Erythroblast (primary cell): Measurements from ENCODE around the gene ARL4D.
A peak's percentile ranks its signal among the peaks of the same experiment; 100 is the strongest.
"Not testable (repeated sequence)": the region's sequence is repeated elsewhere in the genome, so short reads cannot be mapped to it uniquely, and the experiment has no call there.

Experiments
- DNase-seq, 2 experiments: peaks; one replicate each; lab custom pipeline; 2025; lab: John Stamatoyannopoulos, UW
- GATA1 ChIP-seq: IDR thresholded peaks from 2 replicates; pipeline ENCODE4 v1.6.1; 2011; ENCODE audit warnings: low read depth, mild to moderate bottlenecking, control low read depth, low read length, moderate library complexity
- POLR2A ChIP-seq: IDR thresholded peaks from 2 replicates; pipeline ENCODE4 v1.6.1; 2011; ENCODE audit warnings: mild to moderate bottlenecking, low read length

The ARL4D gene

DNA sequence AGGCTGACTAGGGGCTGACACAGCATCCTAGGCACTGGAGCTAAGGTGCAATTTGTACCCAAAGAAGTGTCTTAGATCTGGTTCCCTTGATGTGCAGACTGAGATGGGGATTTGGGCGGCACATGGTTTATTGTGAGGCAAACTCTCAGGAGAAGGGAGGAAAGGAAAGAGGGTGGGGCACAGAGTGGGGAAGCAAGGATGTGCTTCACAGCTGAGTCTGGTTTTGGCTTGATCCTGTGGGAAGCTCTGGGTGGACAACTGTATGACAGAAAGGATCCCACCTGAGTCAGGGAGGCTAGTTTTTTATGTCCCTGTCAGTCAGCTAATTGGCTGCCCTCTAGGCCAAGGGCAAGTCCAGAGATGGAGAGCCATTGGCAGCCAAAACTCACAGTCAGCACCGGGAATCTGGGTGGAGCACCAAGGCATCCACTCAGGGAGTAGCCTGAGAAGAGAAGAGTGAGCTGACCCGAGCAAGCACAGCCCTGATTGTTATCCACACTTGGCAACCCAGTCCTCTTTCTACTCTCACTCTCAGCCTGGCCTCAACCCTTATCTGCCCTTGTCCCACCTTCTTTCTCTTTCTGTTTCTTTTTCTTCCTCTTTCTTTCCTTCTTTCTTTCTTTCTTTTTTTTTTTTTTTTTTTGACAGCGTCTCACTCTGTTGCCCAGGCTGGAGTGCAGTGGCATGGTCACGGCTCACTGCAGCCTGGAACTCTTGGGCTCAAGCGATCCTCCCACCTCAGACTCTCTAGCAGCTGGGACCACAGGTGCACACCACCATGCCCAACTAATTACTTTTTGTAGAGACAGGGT is 12.0 kb downstream of the ARL4D start:
- TF ChIP-seq GATA1 (no peak), POLR2A (no peak)
- peak in 1 of 2 experiments; percentile 20 for DNase-seq

- DNase-seq: no peak
- TF ChIP-seq POLR2A (no peak), GATA1 (no peak)
Observed at GRCh38 chr17:43411369-43411677, 12.5 kb downstream of the ARL4D start.

DNA sequence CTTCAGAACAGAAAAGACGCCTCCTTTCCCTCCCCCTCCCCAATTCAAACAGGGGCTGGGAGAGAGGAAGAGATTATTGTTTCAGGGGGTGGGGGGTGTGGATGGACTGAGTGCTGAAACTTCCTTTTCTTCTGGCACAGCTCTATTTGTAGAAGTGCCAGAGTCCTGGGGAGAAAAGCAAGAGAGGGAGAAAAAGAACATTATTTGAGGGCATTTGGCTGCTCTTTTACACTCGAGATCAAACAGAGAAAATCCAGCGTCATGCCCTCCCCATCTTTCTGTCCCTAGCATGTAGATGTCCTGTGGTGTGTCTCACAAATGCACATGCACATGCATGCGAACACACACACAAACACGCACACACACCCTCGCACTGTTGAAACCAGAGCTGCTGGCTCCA is 13.0 kb downstream of the ARL4D start:
- TF ChIP-seq POLR2A (no peak), GATA1 (no peak)
- no peak for DNase-seq

- DNase-seq: no peak
- TF ChIP-seq POLR2A: no peak
- TF ChIP-seq GATA1: no peak
Observed at GRCh38 chr17:43412166-43412565, 13.4 kb downstream of the ARL4D start.

- DNase-seq: no peak
- no peak for TF ChIP-seq POLR2A
- no peak for TF ChIP-seq GATA1
Observed at GRCh38 chr17:43416998-43417890, 18.5 kb downstream of the ARL4D start.

DNA sequence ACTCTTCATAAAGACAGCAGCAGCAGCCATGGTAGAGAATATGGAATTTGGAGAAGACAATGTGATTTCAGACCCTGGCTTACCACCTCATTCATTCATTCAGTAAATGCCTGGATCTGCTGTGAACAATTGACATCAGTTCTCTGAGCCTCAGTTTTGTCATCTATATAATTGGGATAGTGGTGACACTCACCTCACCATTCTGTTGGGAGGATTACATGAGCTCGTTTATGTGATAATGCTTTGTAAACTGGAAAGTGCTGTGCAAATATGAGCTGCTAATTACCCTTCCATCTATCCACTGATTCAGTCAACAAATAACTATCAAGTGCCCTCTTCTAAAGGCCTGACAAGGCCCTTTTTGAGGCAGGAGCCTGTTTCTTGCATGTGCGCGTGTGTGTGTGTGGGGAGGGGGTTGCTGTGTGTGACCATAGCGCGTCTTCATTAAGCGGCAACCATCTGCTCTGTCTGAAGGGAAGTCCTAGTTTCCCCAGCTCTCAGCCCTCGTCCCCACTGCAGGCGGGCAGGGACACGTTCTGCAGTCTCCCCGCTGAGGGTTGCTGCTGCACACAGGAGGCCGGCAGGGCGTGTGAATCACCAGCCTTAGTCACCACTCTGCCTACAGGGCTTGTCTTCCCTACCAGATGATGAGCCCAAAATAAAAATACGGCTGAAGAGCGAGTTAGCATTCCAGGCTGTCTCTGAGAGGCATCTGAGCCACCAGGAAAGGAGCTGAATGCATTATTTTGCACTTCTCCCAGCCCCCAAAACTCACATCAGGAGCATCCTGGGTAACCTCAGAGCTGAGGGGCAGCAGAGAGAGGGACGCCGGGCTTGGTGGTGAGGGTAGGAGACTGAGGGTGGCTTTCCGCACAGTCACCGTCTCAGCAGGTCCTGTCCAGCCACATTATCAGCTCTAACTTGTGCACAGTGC is 19.9 kb downstream of the ARL4D start:
- TF ChIP-seq POLR2A: no peak
- no peak for TF ChIP-seq GATA1
- peak in 1 of 2 experiments; percentile 21 for DNase-seq

- not testable (repeated sequence) for DNase-seq
Observed at GRCh38 chr17:43419375-43419882, 20.6 kb downstream of the ARL4D start.

GRCh38 chr17:43423777-43424455 is 25.1 kb downstream of the ARL4D start:
- no peak for TF ChIP-seq POLR2A
- no peak for TF ChIP-seq GATA1
- DNase-seq: no peak

GRCh38 chr17:43427362-43428043 is 28.7 kb downstream of the ARL4D start:
- TF ChIP-seq GATA1 (no peak), POLR2A (no peak)
- DNase-seq: no peak

- TF ChIP-seq GATA1 (no peak), POLR2A (no peak)
- no peak for DNase-seq
Observed at GRCh38 chr17:43428524-43428923, 29.7 kb downstream of the ARL4D start.

DNA sequence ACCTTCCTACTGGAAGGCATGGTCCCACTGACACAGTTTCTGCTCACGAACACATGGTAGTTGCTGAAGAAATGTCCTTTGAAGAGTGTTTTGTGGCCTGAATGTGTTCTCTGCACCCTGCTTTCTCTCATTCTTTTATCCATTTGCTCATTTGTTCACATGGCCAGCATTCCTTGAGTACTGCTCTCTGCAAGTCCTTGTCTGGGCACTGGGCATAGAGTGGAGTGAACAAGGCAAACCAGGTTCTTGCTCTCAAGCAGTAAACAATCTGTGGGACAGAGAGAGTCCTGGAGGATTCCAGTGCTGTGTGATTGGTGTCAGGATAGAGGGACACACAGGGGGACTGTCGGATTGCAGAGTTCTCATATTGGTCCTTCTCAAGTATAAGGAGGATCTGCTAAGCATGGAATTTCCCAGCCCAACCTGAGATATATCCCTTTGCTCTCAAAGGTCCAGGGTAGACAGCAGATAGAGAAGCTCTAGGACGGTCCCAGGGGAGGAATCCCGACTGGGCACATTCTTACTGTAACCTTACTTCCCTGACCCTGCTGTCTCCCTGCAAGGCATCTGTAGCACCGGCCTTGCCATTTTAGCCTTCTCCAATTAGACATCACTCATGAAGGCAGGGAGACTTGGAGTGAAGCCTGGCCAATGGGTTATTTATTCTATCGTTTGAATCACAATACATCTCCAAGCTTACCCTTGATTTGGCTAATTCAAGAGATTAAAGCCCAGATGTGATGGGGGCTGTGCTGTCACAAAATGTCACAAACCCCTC is 32.3 kb downstream of the ARL4D start:
- DNase-seq: no peak
- no peak for TF ChIP-seq GATA1
- TF ChIP-seq POLR2A: no peak

- no peak for DNase-seq
- no peak for TF ChIP-seq GATA1
- no peak for TF ChIP-seq POLR2A
Observed at GRCh38 chr17:43431714-43432523, 33.1 kb downstream of the ARL4D start.
